Sigmoid colon (tissue), 4 donors: ENCODE data around the gene DYRK1A.

Experiments used
- CTCF ChIP-seq, 4 experiments: fragments of 450-650 bp in 3 of 4; fragments of 200-600 bp in 1 of 4; IDR thresholded peaks; one replicate each; pipeline ENCODE4 v1.5.1; 2016 to 2019; ENCODE audit warnings: antibody characterized with exemption in 4 of 4, mild to moderate bottlenecking in 3 of 4, moderate library complexity in 2 of 4
- POLR2A ChIP-seq, 2 donors: fragments of 450-650 bp; IDR thresholded peaks; one replicate each; pipeline ENCODE4 v1.6.1; 2016; ENCODE audit warnings: antibody characterized with exemption in 2 of 2, mild to moderate bottlenecking in 2 of 2, moderate library complexity in 2 of 2
- POLR2AphosphoS5 ChIP-seq, 4 donors: sonication (generic); formaldehyde crosslinking; IDR thresholded peaks; one replicate each; pipeline ENCODE4 v1.6.1; 2017; ENCODE audit warnings: antibody characterized with exemption in 4 of 4

- no peak for TF ChIP-seq POLR2A (IDR thresholded peaks at IDR 0.05)
- no peak for TF ChIP-seq CTCF (IDR thresholded peaks at IDR 0.05)
- TF ChIP-seq POLR2AphosphoS5 (IDR thresholded peaks at IDR 0.05) = no peak
Observed at GRCh38 chr21:37425684-37426083, 59.1 kb downstream of the DYRK1A start.
